Measurements from ENCODE around the gene UBA7.
"Not testable (repeated sequence)": the region's sequence is repeated elsewhere in the genome, so short reads cannot be mapped to it uniquely, and the experiment has no call there.

UBA7 gene

GRCh38 chr3:49804141-49805041 is 9.4 kb downstream of the UBA7 start:
- no peak for DNase-seq

- peak; percentile 12 for DNase-seq
Observed at GRCh38 chr3:49803465-49804140, 10.2 kb downstream of the UBA7 start.

- DNase-seq = peak; percentile 69
Observed at GRCh38 chr3:49802719-49803464, 10.9 kb downstream of the UBA7 start, which contains the start of gene INKA1. INKA1 (plus strand) TSS chr3:49803261; CDS start chr3:49803393, 132 bp downstream.

- no peak for DNase-seq
Observed at GRCh38 chr3:49801160-49801559, 12.6 kb downstream of the UBA7 start.

- DNase-seq = peak; percentile 46
Observed at GRCh38 chr3:49799761-49800160, 14.0 kb downstream of the UBA7 start, which contains the start of gene CDHR4. CDHR4 (minus strand) TSS chr3:49799873; CDS start chr3:49799812, 61 bp downstream.

GRCh38 chr3:49799105-49799504 is 14.6 kb downstream of the UBA7 start:
- DNase-seq = no peak

GRCh38 chr3:49794926-49795905 is 18.5 kb downstream of the UBA7 start:
- no peak for DNase-seq

- DNase-seq = no peak
Observed at GRCh38 chr3:49794431-49794830, 19.3 kb downstream of the UBA7 start.

- DNase-seq = no peak
Observed at GRCh38 chr3:49793486-49794085, 20.2 kb downstream of the UBA7 start.

- no peak for DNase-seq
Observed at GRCh38 chr3:49792371-49793150, 21.2 kb downstream of the UBA7 start.

GRCh38 chr3:49791571-49791970 is 22.2 kb downstream of the UBA7 start:
- DNase-seq = no peak

- no peak for DNase-seq
Observed at GRCh38 chr3:49790626-49791411, 22.9 kb downstream of the UBA7 start.

- DNase-seq = no peak
Observed at GRCh38 chr3:49788056-49788455, 25.7 kb downstream of the UBA7 start.

- no peak for DNase-seq
Observed at GRCh38 chr3:49787536-49787935, 26.2 kb downstream of the UBA7 start.

- no peak for DNase-seq
Observed at GRCh38 chr3:49787182-49787464, 26.6 kb downstream of the UBA7 start.

- peak; percentile 100 for DNase-seq
Observed at GRCh38 chr3:49786357-49787181, 27.2 kb downstream of the UBA7 start, which contains the start of gene IP6K1. IP6K1 (minus strand) TSS chr3:49786542; CDS start chr3:49748040, 38,502 bp downstream.

GRCh38 chr3:49785565-49786356 is 28.0 kb downstream of the UBA7 start:
- DNase-seq = no peak

GRCh38 chr3:49782277-49782676 is 31.5 kb downstream of the UBA7 start:
- DNase-seq = not testable (repeated sequence)

All from MV-4-11 (cell line).